ENCODE results near the gene ETV3. TPM values are rescaled to one million over a fixed set of nuclear protein-coding genes. Genes with fewer than 3 reads are reported as not detected.

ETV3 gene
- total and polyA plus RNA-seq, 2 donors from 2014 or later = 3.5 to 24.8 TPM

- no peak for TF ChIP-seq CTCF (IDR thresholded peaks at IDR 0.05; ENCODE audit: borderline replicate concordance, extremely low read depth, insufficient read depth)
- no peak for FAIRE-seq
- no peak overlapping the region for H3K4me3 ChIP-seq (ENCODE audit: low read length in 3 of 3)
Observed at GRCh38 chr1:157151506-157151905, 13.3 kb upstream of the ETV3 start.

GRCh38 chr1:157151073-157151472 lies 12.9 kb upstream of the ETV3 start:
- Histone ChIP-seq H3K27me3 (ENCODE audit: control insufficient read depth, insufficient read depth, low read length) (no peaks in the 10 kb centered on the region), H3K27ac (ENCODE audit: low read depth in 2 of 2, low read length in 2 of 2) (no peak overlapping the region), H3K4me1 (ENCODE audit: control insufficient read depth in 2 of 3, insufficient read depth in 2 of 3, low read depth in 1 of 3, low read length in 3 of 3) (peaks cover 0 to 21% (median 20%) of the 10 kb centered on the region in 3 donors), H3K36me3 (ENCODE audit: control insufficient read depth in 2 of 3, insufficient read depth in 3 of 3, low read length in 3 of 3) (no peaks in the 10 kb centered on the region), H3K9me3 (ENCODE audit: control insufficient read depth in 2 of 3, insufficient read depth in 1 of 3, low read length in 3 of 3) (no peaks in the 10 kb centered on the region), H3K4me3 (ENCODE audit: low read length in 3 of 3) (no peak overlapping the region), H3K9ac (ENCODE audit: low read length in 3 of 3) (no peak overlapping the region)
- TF ChIP-seq CTCF (IDR thresholded peaks at IDR 0.05; ENCODE audit: borderline replicate concordance, extremely low read depth, insufficient read depth) = no peak
- intact Hi-C loops (cut with DNase I) = no loop called here
- DNase-seq = no peak
- no peak for FAIRE-seq

More at GRCh38 chr1:157151506-157151905, 13.3 kb upstream of the ETV3 start:
- H3K27ac ChIP-seq (ENCODE audit: low read depth in 2 of 2, low read length in 2 of 2) = no peak overlapping the region
- peaks cover 0 to 22% (median 21%) of the 10 kb centered on the region in 3 donors for H3K4me1 ChIP-seq (ENCODE audit: control insufficient read depth in 2 of 3, insufficient read depth in 2 of 3, low read depth in 1 of 3, low read length in 3 of 3)
- no peaks in the 10 kb centered on the region for H3K9me3 ChIP-seq (ENCODE audit: control insufficient read depth in 2 of 3, insufficient read depth in 1 of 3, low read length in 3 of 3)
- H3K9ac ChIP-seq (ENCODE audit: low read length in 3 of 3) = no peak overlapping the region
- intact Hi-C loops (cut with DNase I) = no loop called here
- H3K27me3 ChIP-seq (ENCODE audit: control insufficient read depth, insufficient read depth, low read length) = no peaks in the 10 kb centered on the region
- DNase-seq = no peak
- no peaks in the 10 kb centered on the region for H3K36me3 ChIP-seq (ENCODE audit: control insufficient read depth in 2 of 3, insufficient read depth in 3 of 3, low read length in 3 of 3)

- Histone ChIP-seq H3K27ac (ENCODE audit: low read depth in 2 of 2, low read length in 2 of 2) (no peak overlapping the region), H3K27me3 (ENCODE audit: control insufficient read depth, insufficient read depth, low read length) (no peaks in the 10 kb centered on the region), H3K4me3 (ENCODE audit: low read length in 3 of 3) (no peak overlapping the region), H3K36me3 (ENCODE audit: control insufficient read depth in 2 of 3, insufficient read depth in 3 of 3, low read length in 3 of 3) (no peaks in the 10 kb centered on the region), H3K9ac (ENCODE audit: low read length in 3 of 3) (no peak overlapping the region), H3K4me1 (ENCODE audit: control insufficient read depth in 2 of 3, insufficient read depth in 2 of 3, low read depth in 1 of 3, low read length in 3 of 3) (peaks cover 0 to 21% (median 19%) of the 10 kb centered on the region in 3 donors), H3K9me3 (ENCODE audit: control insufficient read depth in 2 of 3, insufficient read depth in 1 of 3, low read length in 3 of 3) (no peaks in the 10 kb centered on the region)
- TF ChIP-seq CTCF (IDR thresholded peaks at IDR 0.05; ENCODE audit: borderline replicate concordance, extremely low read depth, insufficient read depth) = no peak
- no peak for DNase-seq
- intact Hi-C loops (cut with DNase I) = no loop called here
- no peak for FAIRE-seq
Observed at GRCh38 chr1:157150631-157151030, 12.4 kb upstream of the ETV3 start.
